OCI-LY1 (cell line): ENCODE data around the gene TIMELESS.

Source experiments
- CTCF ChIP-seq: fragments of 200-600 bp; sonication (generic), shearing (Covaris generic); IDR thresholded peaks from 2 replicates; pipeline ENCODE4 v1.5.1; 2017; ENCODE audit warnings: mild to moderate bottlenecking, antibody characterized with exemption, low read length, moderate library complexity, mixed read lengths
- EZH2 ChIP-seq: fragments of 200-600 bp; sonication (generic), shearing (Covaris generic); IDR thresholded peaks from 2 replicates; pipeline ENCODE4 v1.8.0; 2017; ENCODE audit warnings: borderline replicate concordance, mixed run types, mild to moderate bottlenecking, antibody characterized with exemption, low read length, moderate library complexity, mixed read lengths

GRCh38 chr12:56387152-56387736 is 62.0 kb downstream of the TIMELESS start:
- no peak for TF ChIP-seq CTCF
- TF ChIP-seq EZH2: no peak
